ENCODE results near the gene ZNF888. TPM values are rescaled to one million over a fixed set of nuclear protein-coding genes. Genes with fewer than 3 reads are reported as not detected.
"Not testable (repeated sequence)": the region's sequence is repeated elsewhere in the genome, so short reads cannot be mapped to it uniquely, and the experiment has no call there.

ZNF888 gene
- total RNA-seq, 1 experiment from 2014 or later = 6.9 TPM

- peaks cover 18% of the 10 kb centered on the region for H3K36me3 ChIP-seq
- not testable (repeated sequence) for H3K4me3 ChIP-seq; H3K27me3 ChIP-seq (replicated peaks); H3K27ac ChIP-seq; H3K4me1 ChIP-seq (replicated peaks); H3K9me3 ChIP-seq (replicated peaks)
- DNase-seq (ENCODE audit: low read depth in 1 of 2, low spot score in 2 of 2) = peak in 1 of 2 experiments; percentile 21
Measured at GRCh38 chr19:52924641-52925040, 1.4 kb upstream of the ZNF888 start.

- Histone ChIP-seq H3K27me3 (replicated peaks) (no peaks in the 10 kb centered on the region), H3K36me3 (peaks cover 13% of the 10 kb centered on the region), H3K27ac (no peak overlapping the region), H3K9me3 (replicated peaks) (0 out of 2 replicates have a peak, but pooled peaks cover 5% of the 10 kb centered on the region), H3K4me3 (peak overlapping the region; percentile 51), H3K4me1 (replicated peaks) (peaks cover 5% of the 10 kb centered on the region; the same call in 1 of the 2 replicates)
- peak in 1 of 2 experiments; percentile 28 for DNase-seq (ENCODE audit: low read depth in 1 of 2, low spot score in 2 of 2)
Measured at GRCh38 chr19:52923778-52924593, 758 bp upstream of the ZNF888 start.

- peak in 1 of 2 experiments; percentile 16 for DNase-seq (ENCODE audit: low read depth in 1 of 2, low spot score in 2 of 2)
- Histone ChIP-seq H3K27me3 (replicated peaks) (no peaks in the 10 kb centered on the region), H3K9me3 (replicated peaks) (no peaks in the 10 kb centered on the region), H3K4me1 (replicated peaks) (no peaks in the 10 kb centered on the region), H3K36me3 (peaks cover 15% of the 10 kb centered on the region), H3K4me3 (no peak overlapping the region), H3K27ac (no peak overlapping the region)
Measured at GRCh38 chr19:52917531-52917930, 5.7 kb downstream of the ZNF888 start.

- Histone ChIP-seq H3K27ac (no peak overlapping the region), H3K4me3 (no peak overlapping the region), H3K36me3 (peaks cover 22% of the 10 kb centered on the region), H3K4me1 (replicated peaks) (no peaks in the 10 kb centered on the region), H3K27me3 (replicated peaks) (no peaks in the 10 kb centered on the region), H3K9me3 (replicated peaks) (no peaks in the 10 kb centered on the region)
- peak in 1 of 2 experiments; percentile 8 for DNase-seq (ENCODE audit: low read depth in 1 of 2, low spot score in 2 of 2)
Measured at GRCh38 chr19:52910648-52911047, 12.6 kb downstream of the ZNF888 start.

- DNase-seq (ENCODE audit: low read depth in 1 of 2, low spot score in 2 of 2) = peak in 1 of 2 experiments; percentile 6
- H3K4me3 ChIP-seq; H3K27me3 ChIP-seq (replicated peaks); H3K9me3 ChIP-seq (replicated peaks); H3K27ac ChIP-seq; H3K4me1 ChIP-seq (replicated peaks): not testable (repeated sequence)
- H3K36me3 ChIP-seq = peaks cover 13% of the 10 kb centered on the region; the same call in 1 of the 2 replicates
Measured at GRCh38 chr19:52904052-52904780, 19.0 kb downstream of the ZNF888 start.

GRCh38 chr19:52901842-52902241 lies 21.4 kb downstream of the ZNF888 start:
- Histone ChIP-seq H3K9me3 (replicated peaks) (0 out of 2 replicates have a peak, but pooled peaks cover 5% of the 10 kb centered on the region), H3K36me3 (peaks cover 11% of the 10 kb centered on the region; the same call in 1 of the 2 replicates), H3K4me1 (replicated peaks) (peaks cover 3% of the 10 kb centered on the region; the same call in 1 of the 2 replicates)

GRCh38 chr19:52898596-52898995 lies 24.6 kb downstream of the ZNF888 start:
- not testable (repeated sequence) for H3K27ac ChIP-seq; DNase-seq (ENCODE audit: low read depth in 1 of 2, low spot score in 2 of 2)

More at GRCh38 chr19:52901842-52902241, 21.4 kb downstream of the ZNF888 start:
- H3K4me3 ChIP-seq = no peak overlapping the region
- H3K27ac ChIP-seq = no peak overlapping the region
- no peak for DNase-seq (ENCODE audit: low read depth in 1 of 2, low spot score in 2 of 2)
- H3K27me3 ChIP-seq (replicated peaks) = no peaks in the 10 kb centered on the region

GRCh38 chr19:52898101-52898500 lies 25.1 kb downstream of the ZNF888 start:
- H3K9me3 ChIP-seq (replicated peaks) = 0 out of 2 replicates have a peak, but pooled peaks cover 5% of the 10 kb centered on the region
- no peak for DNase-seq (ENCODE audit: low read depth in 1 of 2, low spot score in 2 of 2)
- peak overlapping the region; percentile 63 for H3K4me3 ChIP-seq
- H3K4me1 ChIP-seq (replicated peaks) = peaks cover 9% of the 10 kb centered on the region; the same call in 1 of the 2 replicates
- H3K27me3 ChIP-seq (replicated peaks) = no peaks in the 10 kb centered on the region
- H3K27ac ChIP-seq = no peak overlapping the region
- peaks cover 8% of the 10 kb centered on the region; the same call in 1 of the 2 replicates for H3K36me3 ChIP-seq

More at GRCh38 chr19:52898596-52898995, 24.6 kb downstream of the ZNF888 start:
- H3K36me3 ChIP-seq; H3K4me1 ChIP-seq (replicated peaks); H3K9me3 ChIP-seq (replicated peaks); H3K27me3 ChIP-seq (replicated peaks); H3K4me3 ChIP-seq: not testable (repeated sequence)

- H3K4me1 ChIP-seq (replicated peaks) = peaks cover 9% of the 10 kb centered on the region; the same call in 1 of the 2 replicates
- H3K4me3 ChIP-seq = peak within 1 kb of the TSS; percentile 63
- peak within 1 kb of the TSS; percentile 54 for H3K27ac ChIP-seq
- 0 out of 2 replicates have a peak, but pooled peaks cover 5% of the 10 kb centered on the region for H3K9me3 ChIP-seq (replicated peaks)
- DNase-seq (ENCODE audit: low read depth in 1 of 2, low spot score in 2 of 2) = peak; percentile 80 to 94
- no peaks in the 10 kb centered on the region for H3K27me3 ChIP-seq (replicated peaks)
- peaks cover 8% of the 10 kb centered on the region; the same call in 1 of the 2 replicates for H3K36me3 ChIP-seq
Measured at GRCh38 chr19:52897138-52897935, 25.9 kb downstream of the ZNF888 start, which contains the start of gene ZNF320. TSS of gene ZNF320 (minus strand) at chr19:52897635. CDS start at chr19:52890255, 7,380 bp downstream.

GRCh38 chr19:52896431-52897137 lies 26.6 kb downstream of the ZNF888 start:
- Histone ChIP-seq H3K4me3 (peak overlapping the region; percentile 63), H3K36me3 (peaks cover 13% of the 10 kb centered on the region; the same call in 1 of the 2 replicates), H3K4me1 (replicated peaks) (peaks cover 9% of the 10 kb centered on the region; the same call in 1 of the 2 replicates), H3K27me3 (replicated peaks) (no peaks in the 10 kb centered on the region), H3K9me3 (replicated peaks) (0 out of 2 replicates have a peak, but pooled peaks cover 5% of the 10 kb centered on the region), H3K27ac (peak overlapping the region; percentile 54)
- DNase-seq (ENCODE audit: low read depth in 1 of 2, low spot score in 2 of 2) = no peak

- DNase-seq (ENCODE audit: low read depth in 1 of 2, low spot score in 2 of 2) = no peak
- Histone ChIP-seq H3K36me3 (peaks cover 37% of the 10 kb centered on the region), H3K27ac (no peak overlapping the region), H3K4me3 (no peak overlapping the region), H3K27me3 (replicated peaks) (no peaks in the 10 kb centered on the region), H3K9me3 (replicated peaks) (no peaks in the 10 kb centered on the region), H3K4me1 (replicated peaks) (peaks cover under 1% of the 10 kb centered on the region; the same call in 1 of the 2 replicates)
Measured at GRCh38 chr19:52891336-52891735, 31.9 kb downstream of the ZNF888 start.

- DNase-seq (ENCODE audit: low read depth in 1 of 2, low spot score in 2 of 2) = no peak
- Histone ChIP-seq H3K27me3 (replicated peaks) (no peaks in the 10 kb centered on the region), H3K4me1 (replicated peaks) (no peaks in the 10 kb centered on the region), H3K27ac (no peak overlapping the region), H3K9me3 (replicated peaks) (no peaks in the 10 kb centered on the region), H3K4me3 (no peak overlapping the region), H3K36me3 (peaks cover 50% of the 10 kb centered on the region)
Measured at GRCh38 chr19:52889931-52890330, 33.3 kb downstream of the ZNF888 start.

All from SJSA1 (cell line).